Cardiac muscle cell (in vitro differentiated cells and primary cell): ENCODE data around the gene CREB5. TPM values are rescaled to one million over a fixed set of nuclear protein-coding genes. Genes with fewer than 3 reads are reported as not detected.

ENCODE experiments used
- DNase-seq, 2 donors: peaks; one replicate each; pipeline versions ENCODE4 v3.0.0 to v3.0.0-alpha.2; 2010 to 2017; ENCODE audit warnings: low read depth in 1 of 2, low spot score in 1 of 2
- H3K27ac ChIP-seq: fragments of 200-600 bp; sonication (generic); 2 replicates; pipeline ENCODE4 v1.5.1; 2016
- H3K27me3 ChIP-seq: fragments of 200-600 bp; sonication (generic); 2 replicates; pipeline ENCODE4 v1.6.0; 2016; ENCODE audit warnings: control low read depth
- H3K36me3 ChIP-seq: fragments of 200-600 bp; sonication (generic); 2 replicates; pipeline ENCODE4 v1.5.1; 2016; ENCODE audit warnings: control low read depth
- H3K4me1 ChIP-seq: fragments of 200-600 bp; sonication (generic); 2 replicates; pipeline ENCODE4 v1.8.1; 2017; ENCODE audit warnings: low read depth, mild to moderate bottlenecking, mixed run types
- H3K4me3 ChIP-seq: fragments of 200-600 bp; sonication (generic); 2 replicates; pipeline ENCODE4 v1.5.1; 2016; ENCODE audit warnings: mild to moderate bottlenecking
- H3K9me3 ChIP-seq: fragments of 200-600 bp; sonication (generic); 2 replicates; pipeline ENCODE4 v1.5.1; 2017; ENCODE audit warnings: low read depth, mild to moderate bottlenecking, control low read depth
- polyA plus RNA-seq: library from polyadenylated mRNA; unstranded; fragments of >200 nt; fragmentation: Nextera tagmentation; extraction: Ambion mirVana; gene quantifications from 2 replicates; pipeline ENCODE4 v1.2.1, GENCODE V29; 2016
- total RNA-seq: library from RNA; depleted of rRNA; stranded (reverse); fragments of >200 nt; gene quantifications from 2 replicates; pipeline ENCODE4 v1.2.3, GENCODE V29; 2016
- TF ChIP-seq, protein P1 (sequence below): IDR thresholded peaks from 2 replicates; pipeline ENCODE4 v1.5.1; 2012; ENCODE audit warnings: low read depth, mild to moderate bottlenecking, low read length

CREB5 gene
- total and polyA plus RNA-seq, 2 experiments from 2014 or later = 4.6 TPM

DNA sequence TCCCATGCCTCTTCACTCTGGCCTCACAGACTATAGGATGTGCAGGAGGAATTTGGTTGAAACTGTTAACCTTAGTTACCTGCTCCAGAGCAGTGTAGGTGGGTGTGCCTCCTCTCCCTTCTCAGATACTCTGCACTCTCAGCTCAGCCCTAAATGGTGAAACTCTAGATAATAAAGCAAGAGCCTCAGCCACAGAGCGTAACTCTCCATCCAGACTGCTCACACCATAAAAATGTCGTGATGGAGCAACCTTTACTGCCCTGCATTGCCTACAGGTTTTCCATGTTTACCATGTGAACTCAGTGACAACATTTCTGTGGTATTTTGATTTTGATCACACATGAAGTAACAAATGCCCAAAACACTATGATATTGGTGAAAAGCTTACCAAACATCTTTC, 227.7 kb downstream of the CREB5 start:
- H3K4me3 ChIP-seq = no peak overlapping the region
- H3K9me3 ChIP-seq = no peaks in the 10 kb centered on the region
- no peak overlapping the region for H3K27ac ChIP-seq
- H3K36me3 ChIP-seq = no peaks in the 10 kb centered on the region
- TF ChIP-seq, protein P1, sequence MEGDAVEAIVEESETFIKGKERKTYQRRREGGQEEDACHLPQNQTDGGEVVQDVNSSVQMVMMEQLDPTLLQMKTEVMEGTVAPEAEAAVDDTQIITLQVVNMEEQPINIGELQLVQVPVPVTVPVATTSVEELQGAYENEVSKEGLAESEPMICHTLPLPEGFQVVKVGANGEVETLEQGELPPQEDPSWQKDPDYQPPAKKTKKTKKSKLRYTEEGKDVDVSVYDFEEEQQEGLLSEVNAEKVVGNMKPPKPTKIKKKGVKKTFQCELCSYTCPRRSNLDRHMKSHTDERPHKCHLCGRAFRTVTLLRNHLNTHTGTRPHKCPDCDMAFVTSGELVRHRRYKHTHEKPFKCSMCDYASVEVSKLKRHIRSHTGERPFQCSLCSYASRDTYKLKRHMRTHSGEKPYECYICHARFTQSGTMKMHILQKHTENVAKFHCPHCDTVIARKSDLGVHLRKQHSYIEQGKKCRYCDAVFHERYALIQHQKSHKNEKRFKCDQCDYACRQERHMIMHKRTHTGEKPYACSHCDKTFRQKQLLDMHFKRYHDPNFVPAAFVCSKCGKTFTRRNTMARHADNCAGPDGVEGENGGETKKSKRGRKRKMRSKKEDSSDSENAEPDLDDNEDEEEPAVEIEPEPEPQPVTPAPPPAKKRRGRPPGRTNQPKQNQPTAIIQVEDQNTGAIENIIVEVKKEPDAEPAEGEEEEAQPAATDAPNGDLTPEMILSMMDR = no peak
- no peaks in the 10 kb centered on the region for H3K4me1 ChIP-seq
- no peaks in the 10 kb centered on the region for H3K27me3 ChIP-seq
- DNase-seq = no peak

DNA sequence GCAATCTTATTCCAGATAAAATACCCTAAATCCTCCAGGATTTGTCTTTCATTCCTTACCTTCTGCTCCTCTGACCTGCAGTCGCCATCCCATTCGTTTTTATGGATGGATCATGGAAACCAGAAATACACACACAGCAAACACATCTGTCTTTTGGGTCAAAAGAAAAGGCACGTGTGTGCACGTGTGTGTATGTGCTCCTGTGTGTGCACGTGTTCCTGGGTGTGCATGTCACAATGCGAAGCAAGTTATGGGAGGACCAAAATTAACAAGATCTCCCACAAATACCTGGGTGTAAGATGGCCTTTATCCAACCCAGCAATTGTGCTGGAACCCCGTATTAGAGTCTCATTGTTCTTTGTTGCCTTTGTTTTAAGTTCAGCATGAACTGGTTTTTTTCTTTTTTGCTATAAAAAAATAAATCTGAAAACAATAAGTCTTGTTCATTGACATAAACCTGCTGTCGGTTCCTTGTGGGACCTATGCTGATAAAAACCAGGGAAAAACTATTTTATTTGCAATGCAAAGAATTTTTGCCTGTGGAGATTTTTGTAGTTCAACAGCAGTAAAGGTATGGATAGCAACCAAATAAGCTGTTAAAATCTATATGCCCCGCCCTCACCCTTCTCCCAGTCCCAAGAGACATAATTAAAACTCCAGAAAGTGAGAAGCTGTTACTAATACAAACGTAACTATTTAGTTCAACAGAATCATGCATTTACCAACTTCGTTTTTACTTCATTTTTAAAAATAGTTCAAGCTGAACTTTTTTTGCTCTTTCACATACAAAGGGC, 229.6 kb downstream of the CREB5 start:
- Histone ChIP-seq H3K27me3 (no peaks in the 10 kb centered on the region), H3K27ac (no peak overlapping the region), H3K4me3 (no peak overlapping the region), H3K9me3 (no peaks in the 10 kb centered on the region), H3K36me3 (no peaks in the 10 kb centered on the region), H3K4me1 (no peaks in the 10 kb centered on the region)
- DNase-seq = no peak
- TF ChIP-seq, protein P1 = no peak

DNA sequence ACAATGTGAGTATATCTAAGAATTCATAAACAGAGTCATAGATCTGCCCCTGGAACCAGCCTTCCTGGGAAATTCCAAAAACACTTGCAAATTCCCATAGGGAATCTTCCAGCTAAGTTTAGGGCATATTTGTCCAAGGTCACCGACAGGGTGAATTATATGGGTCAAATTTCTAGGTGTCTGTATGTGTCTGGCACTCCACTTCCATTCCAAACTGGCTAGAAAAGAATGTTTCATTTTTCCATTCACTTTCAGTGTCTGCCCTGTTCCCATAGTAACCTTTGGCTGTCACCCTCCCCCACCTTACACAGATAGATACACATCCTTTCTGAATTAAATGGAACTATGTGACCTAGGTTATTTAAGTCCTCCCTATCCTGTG, 230.9 kb downstream of the CREB5 start:
- Histone ChIP-seq H3K9me3 (no peaks in the 10 kb centered on the region), H3K4me1 (no peaks in the 10 kb centered on the region), H3K27ac (no peak overlapping the region), H3K27me3 (no peaks in the 10 kb centered on the region), H3K4me3 (no peak overlapping the region), H3K36me3 (no peaks in the 10 kb centered on the region)
- no peak for DNase-seq
- TF ChIP-seq, protein P1 = no peak

DNA sequence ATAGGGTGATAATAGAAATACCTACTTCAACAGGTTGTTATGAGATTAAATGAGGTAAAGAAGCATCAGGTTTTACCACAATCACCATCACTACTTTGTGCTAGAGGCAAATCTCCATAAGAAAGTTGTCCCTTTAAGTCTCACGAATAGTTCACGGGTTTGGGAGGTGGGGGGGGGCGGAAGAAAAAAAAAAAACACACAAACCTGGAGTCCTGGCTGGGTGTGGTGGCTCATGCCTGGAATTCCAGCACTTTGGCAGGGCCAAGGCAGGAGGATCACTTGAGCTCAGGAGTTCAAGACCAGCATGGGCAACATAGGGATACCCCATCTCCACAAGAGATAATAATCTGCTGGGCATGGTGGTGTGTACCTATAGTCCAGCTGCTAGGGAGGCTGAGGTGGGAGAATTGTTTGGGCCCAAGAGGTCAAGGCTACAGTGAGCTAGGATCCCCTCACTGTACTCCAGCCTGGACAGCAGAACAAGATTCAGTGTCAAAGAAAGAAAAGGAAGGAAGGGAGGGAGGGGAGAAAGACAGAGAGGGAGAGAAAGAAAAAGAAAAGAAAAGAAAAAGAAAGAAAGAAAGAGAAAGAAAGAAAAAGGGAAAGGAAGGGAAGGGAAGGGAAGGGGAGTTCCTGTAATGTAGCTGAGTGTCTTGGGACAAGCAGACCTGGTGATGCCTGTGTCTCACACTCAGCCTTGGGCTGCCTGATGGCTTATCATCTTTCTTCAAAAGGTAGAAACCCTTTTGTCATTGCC, 231.4 kb downstream of the CREB5 start:
- TF ChIP-seq, protein P1 = no peak
- DNase-seq = no peak
- Histone ChIP-seq H3K9me3 (no peaks in the 10 kb centered on the region), H3K27ac (no peak overlapping the region), H3K4me1 (no peaks in the 10 kb centered on the region), H3K36me3 (no peaks in the 10 kb centered on the region), H3K27me3 (no peaks in the 10 kb centered on the region), H3K4me3 (no peak overlapping the region)

DNA sequence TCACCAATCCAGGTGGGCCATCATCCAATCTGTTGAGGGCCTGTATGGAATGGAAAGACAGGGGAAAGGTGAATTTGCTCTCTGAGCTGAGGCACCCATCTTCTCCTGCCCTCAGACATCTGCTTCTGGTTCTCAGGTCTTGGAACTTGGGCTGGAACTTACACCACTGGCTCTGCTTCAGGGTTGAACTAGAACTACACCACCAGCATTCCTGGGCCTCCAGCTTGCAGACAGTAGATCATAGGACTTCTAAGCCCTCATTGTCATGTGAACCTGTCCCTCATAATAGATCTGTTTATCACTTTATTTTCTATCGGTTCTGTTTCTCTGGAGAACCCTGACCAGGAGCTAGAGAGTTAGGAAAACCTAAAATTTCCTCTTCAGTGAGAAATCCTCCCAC, 233.5 kb downstream of the CREB5 start:
- no peak overlapping the region for H3K27ac ChIP-seq
- no peaks in the 10 kb centered on the region for H3K9me3 ChIP-seq
- TF ChIP-seq, protein P1 = no peak
- H3K36me3 ChIP-seq = no peaks in the 10 kb centered on the region
- H3K4me1 ChIP-seq = no peaks in the 10 kb centered on the region
- H3K27me3 ChIP-seq = no peaks in the 10 kb centered on the region
- no peak for DNase-seq
- no peak overlapping the region for H3K4me3 ChIP-seq
